ENCODE data around the gene RNF126.

Gene RNF126

GRCh38 chr19:662207-662961, 630 bp downstream of the RNF126 start:
- no peak for DNase-seq

GRCh38 chr19:661427-662196, 1.4 kb downstream of the RNF126 start:
- no peak for DNase-seq

GRCh38 chr19:660793-661426, 2.1 kb downstream of the RNF126 start:
- no peak for DNase-seq

- DNase-seq = no peak
Observed at GRCh38 chr19:658916-659839, 3.8 kb downstream of the RNF126 start.

GRCh38 chr19:658059-658839, 4.8 kb downstream of the RNF126 start:
- DNase-seq = no peak

GRCh38 chr19:657611-658010, 5.4 kb downstream of the RNF126 start:
- DNase-seq = no peak

- no peak for DNase-seq
Observed at GRCh38 chr19:656751-657559, 6.1 kb downstream of the RNF126 start.

GRCh38 chr19:655691-656090, 7.3 kb downstream of the RNF126 start:
- no peak for DNase-seq

GRCh38 chr19:653425-653824, 9.6 kb downstream of the RNF126 start:
- DNase-seq = no peak

- no peak for DNase-seq
Observed at GRCh38 chr19:652467-653389, 10.3 kb downstream of the RNF126 start.

GRCh38 chr19:651991-652390, 11.0 kb downstream of the RNF126 start:
- DNase-seq = no peak

- no peak for DNase-seq
Observed at GRCh38 chr19:651114-651818, 11.7 kb downstream of the RNF126 start.

- DNase-seq = no peak
Observed at GRCh38 chr19:650121-650520, 12.9 kb downstream of the RNF126 start.

- DNase-seq = no peak
Observed at GRCh38 chr19:648904-649801, 13.9 kb downstream of the RNF126 start.

GRCh38 chr19:648305-648704, 14.7 kb downstream of the RNF126 start:
- DNase-seq = no peak

- no peak for DNase-seq
Observed at GRCh38 chr19:647566-648284, 15.3 kb downstream of the RNF126 start.

GRCh38 chr19:646779-647565, 16.0 kb downstream of the RNF126 start:
- DNase-seq = no peak
